ENCODE data around the gene FCN3.

FCN3 gene

DNA sequence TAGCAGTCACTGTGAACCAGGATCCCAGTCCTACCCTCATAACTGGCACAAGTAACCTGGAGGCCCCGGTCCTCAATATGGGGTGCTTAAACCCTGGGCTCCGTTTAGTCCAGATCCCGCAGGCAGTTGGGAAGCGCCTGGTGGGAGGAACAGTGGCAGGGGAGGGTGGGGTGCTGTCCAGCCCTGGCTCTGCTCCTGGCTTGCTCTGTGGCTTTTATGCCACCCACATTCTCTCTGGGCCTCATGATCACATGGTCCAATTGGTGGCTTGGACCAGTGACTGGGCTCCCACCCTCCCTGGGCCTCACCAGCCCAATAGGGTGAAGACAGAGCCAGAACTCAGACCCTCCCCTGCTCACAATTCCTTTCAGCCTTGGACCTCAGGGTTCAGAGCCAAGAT, 5.6 kb upstream of the FCN3 start:
- no peak for DNase-seq (ENCODE audit: low read depth)

DNA sequence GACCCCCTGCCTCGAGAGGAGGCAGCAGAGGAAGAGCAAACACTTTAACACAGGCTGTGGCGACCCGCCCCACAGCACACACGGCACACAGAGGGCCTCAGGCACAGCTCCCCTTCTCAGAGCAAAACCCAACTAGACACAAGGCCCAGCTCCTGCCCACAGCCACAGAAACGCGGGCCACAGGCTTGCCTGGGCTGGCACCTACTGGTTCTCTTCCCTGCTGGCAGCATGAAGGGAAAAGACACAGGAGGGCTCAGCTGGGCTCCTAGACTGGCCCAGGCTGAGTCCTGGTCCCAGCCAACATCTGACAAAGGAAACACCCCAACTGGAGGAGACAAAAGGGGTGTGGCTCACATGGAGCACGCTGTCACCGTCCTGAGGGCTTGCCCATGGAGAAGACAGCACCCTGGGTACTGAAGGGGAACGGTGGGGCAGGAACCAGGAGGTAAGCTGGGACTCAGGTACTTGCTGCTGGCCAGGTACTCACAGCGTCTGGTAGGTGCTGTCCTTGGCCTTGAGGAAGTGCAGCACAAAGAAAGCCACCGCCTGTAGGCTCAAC, 5.0 kb upstream of the FCN3 start:
- DNase-seq (ENCODE audit: low read depth): no peak

DNA sequence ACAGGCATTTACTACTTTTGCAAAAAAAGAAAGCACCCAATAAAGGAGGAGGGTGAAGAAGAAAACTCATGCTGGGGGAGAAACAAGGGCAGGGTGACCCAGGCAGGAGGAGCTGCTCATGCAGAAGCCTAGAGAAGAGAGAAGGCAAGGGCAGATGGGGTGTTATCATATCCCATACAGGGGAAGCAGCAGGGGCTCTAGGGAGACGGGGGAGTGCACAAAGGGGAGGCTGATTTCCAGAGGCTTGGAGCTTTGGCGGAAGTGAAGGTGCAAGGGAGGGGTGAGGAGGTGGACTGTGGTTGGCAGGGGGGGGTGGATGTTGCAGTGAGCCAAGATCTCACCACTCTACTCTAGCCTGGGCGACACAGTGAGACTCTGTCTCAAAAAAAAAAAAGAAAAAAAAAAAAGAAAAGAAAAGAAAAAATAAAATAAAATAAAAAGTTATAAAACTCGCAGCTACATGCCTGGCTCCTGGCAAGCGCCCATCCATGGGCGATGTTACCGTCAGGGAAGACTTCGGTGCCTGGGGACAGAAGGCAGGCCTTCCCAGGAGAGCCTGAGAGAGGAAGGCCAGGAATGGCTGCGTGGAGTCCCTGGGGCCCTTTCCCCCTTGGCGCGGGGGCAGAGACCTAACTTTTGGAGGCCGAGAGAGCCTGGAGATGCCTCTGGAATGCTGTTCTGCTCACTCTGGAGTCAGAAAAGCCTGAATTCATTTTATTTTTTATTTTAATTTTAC, 3.3 kb upstream of the FCN3 start:
- DNase-seq (ENCODE audit: low read depth): no peak

DNA sequence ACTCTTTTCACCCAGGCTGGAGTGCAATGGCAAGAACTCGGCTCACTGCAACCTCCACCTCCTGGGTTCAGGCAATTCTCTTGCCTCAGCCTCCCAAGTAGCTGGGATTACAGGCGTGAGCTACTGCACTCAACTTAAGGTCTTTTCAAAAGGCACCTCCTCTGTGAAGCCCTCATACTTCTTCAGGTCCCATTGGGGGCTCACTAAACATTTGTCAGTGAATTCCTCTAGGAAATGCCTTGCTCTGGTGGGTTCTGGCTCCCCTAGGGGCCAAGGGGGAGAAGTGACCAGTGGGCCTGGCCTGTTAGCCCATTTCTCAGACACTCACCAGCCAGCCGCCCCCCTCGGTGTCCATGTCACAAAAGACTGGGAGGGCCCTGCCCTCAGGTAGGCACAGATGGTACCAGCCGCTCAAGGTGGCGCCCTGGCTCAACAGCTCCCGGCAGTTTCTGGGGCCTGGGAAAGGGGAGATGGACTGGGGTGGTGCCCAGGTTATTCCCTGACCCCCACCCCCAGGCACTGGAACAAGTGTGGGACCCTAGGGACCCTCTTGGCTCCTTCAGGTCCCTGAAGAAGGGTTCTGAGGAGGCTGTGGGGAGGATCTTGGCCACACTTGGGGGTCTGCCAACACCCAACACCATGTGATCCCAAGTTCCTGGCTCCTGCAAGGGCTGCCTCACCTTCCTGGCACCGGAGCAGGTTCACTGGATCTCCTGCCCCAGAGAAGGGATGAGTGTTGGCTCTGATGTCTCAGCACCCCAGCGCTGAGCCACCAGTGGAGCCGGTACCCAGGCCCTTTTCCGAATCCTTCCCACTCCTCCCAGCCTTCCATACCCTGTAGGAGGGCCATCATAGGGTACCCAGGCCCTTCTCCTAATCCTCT, 1.6 kb downstream of the FCN3 start:
- DNase-seq (ENCODE audit: low read depth): no peak

DNA sequence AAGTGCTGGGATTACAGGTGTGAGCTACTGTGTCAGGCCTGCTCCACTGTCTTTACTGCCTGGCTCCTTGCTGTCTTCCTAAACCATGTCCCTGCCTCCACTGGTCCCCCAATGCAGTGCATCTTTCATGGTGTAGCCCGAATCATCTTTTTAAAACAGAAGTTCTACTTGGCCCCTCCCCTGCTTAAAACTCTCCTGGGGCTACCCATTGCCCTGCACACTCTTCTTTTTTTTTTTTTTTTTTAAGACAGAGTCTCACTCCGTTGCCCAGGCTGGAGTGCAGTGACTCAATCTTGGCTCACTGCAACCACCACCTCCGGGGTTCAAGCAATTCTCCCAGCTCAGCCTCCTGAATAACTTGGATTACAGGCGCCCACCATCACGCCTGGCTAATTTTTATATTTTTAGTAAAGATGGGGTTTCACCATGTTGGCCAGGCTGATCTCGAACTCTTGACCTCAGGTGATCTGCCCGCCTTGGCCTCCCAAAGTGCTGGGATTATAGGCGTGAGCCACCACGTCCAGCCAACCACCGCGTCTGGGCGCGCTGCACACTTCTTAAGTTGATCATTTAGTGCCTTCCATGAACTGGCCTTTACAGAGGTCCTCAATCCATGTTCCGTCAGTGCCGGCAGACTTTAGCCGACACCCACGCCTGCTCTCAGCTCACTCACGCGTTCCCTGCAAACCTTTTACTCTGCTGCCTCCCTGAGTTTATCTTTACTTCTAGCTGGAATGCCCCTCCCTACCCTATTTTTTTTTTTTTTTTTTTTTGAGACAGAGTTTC, 2.4 kb downstream of the FCN3 start:
- no peak for DNase-seq (ENCODE audit: low read depth)

DNA sequence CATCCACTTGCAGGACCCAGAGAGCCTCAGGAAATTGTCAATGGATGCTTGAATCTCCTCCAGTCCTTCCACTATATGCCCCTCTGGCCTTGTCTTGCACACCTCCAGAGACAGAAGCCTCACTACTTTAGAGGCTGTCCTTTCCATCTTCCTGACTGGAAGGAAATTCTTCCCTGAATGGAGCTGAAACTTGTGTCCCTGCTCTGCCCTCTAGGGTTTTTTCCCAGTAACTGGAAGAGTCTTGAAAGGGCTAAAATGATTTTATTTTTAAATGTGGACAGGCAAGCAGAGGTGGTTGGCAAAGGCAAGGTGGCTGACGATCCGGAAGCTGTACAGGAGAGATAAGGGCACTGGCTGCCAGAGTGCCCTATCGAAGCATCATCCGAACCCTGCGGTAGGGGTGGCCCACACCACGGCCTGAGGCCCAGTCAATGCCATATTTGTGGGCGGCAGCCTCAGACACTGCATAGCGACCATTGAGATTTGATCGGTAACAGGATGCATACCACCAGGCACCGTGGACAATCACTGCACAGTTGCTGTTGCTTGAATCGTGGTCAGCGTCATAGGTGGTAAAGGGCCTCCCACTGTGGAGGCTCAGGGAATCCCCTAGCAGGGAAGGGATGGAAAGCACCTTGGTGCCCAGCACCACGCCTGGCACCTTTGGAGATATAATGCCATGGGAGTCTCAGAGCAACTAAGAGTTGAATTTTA, 5.6 kb downstream of the FCN3 start:
- no peak for DNase-seq (ENCODE audit: low read depth)

DNA sequence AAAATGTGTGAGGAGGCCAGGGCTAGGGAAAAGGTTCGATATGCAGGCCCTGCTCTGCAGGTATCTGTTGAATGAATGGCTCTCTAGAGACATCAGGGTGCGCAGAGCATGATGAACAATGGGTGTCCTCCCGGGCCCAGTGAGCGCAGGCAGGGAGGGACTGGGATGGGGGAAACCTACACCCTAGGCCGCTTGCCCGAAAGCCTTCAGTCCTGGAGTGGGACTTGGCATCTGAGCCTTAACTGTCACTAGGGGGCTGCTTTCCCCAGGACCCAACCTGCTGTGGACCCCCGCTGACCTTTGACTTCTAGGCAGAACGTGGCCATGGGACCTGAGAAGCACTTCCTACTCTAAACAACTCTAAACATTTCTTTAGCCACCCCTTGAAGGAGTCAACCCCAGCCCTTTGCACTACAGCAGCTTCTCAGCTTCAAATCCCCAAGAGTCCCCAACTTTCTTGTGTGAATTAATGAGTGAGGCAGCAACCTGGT, 7.4 kb downstream of the FCN3 start:
- DNase-seq (ENCODE audit: low read depth): no peak

DNA sequence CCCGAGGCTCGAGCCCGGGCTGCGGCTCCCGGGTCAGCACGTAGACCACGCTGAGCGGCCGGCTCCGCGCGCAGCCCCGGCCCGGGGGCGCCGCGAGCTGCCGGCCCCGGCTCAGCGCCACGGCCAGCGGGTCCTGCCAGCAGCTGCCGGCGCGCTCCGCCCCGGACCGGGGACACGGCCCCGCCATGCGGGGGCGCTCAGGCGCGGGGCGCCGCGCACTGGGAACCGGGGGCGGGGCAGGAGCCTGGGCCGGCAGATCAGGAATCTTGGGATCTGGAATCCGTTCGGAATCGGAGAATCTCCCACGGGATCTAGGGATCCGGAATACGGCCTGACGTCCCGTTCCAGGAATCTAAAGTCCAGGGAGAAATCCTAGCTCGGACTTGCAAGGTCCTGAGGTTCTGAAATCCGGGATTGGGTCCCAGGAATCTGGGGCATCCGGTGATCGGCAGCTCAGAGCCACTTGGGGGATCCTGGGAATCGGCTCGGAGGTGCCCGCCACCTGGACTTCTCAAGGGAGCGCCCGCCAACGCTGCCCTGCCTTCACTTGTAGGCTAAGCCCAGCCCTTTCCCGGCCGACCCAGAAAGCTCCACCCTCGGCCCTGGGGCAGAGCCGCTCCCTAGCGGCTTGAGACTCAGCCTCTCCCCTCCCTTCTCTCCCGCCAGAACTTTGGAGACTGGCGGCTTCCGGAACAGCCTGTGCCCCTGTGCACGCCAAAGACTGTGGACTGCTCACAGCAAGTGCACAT, 8.0 kb downstream of the FCN3 start, which contains the start of gene MAP3K6:
TSS of gene MAP3K6 (minus strand) at position 551 of the 749 bp plus-strand sequence. CDS start at position 187, 364 bp downstream.
- DNase-seq (ENCODE audit: low read depth): no peak

DNA sequence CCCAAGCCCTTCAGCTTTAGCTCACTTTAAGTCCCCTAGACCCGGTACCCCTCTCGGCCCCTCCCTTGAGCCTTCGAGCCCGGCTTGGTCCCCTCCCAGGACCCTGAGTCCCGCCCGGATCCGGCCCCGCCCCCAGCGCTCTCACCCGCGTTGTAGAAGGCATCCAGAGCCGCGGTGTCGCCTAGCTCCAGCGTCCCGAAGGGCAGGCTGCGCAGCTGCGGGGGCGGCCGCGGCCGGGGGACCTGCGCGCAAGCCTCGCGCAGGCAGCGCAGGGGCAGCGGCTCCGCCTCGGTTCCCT, 8.6 kb downstream of the FCN3 start:
- DNase-seq (ENCODE audit: low read depth): peak; percentile 62

DNA sequence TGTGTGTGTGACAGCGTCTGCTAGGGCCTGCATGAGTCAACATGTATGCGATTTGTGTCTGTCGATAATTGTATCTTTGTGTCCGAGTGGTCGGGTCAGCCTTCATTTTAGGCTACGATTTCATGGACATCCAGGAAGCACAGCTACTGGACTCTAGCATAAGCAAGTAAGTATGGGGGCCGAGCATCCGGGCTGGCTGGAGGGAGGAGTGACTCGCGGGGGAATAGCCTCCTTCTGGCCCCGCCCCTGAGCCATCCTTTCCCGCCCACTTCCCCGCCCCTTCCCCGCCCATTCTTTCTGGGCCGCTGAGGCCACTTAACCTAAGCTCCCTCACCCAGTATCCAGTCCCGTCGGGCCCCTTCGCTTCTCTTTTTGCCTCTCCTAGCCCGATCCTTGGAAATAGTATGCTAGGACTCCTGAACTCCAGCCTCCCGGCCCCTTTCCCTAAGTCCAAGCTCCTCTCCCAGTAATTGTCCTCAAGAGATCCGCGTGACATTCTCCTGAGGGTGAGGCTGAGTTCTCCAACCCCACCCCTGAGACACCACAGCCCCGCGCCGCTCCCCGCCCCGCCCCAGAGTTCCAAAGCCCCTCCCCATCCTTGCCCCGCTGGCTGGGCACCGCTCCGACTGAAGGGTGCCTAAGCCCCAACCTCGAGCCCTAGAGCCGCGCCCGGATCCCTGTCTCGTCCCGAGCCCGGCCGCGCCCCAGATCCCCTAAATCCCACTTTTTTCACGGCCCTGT, 9.1 kb downstream of the FCN3 start:
- peak; percentile 69 for DNase-seq (ENCODE audit: low read depth)

DNA sequence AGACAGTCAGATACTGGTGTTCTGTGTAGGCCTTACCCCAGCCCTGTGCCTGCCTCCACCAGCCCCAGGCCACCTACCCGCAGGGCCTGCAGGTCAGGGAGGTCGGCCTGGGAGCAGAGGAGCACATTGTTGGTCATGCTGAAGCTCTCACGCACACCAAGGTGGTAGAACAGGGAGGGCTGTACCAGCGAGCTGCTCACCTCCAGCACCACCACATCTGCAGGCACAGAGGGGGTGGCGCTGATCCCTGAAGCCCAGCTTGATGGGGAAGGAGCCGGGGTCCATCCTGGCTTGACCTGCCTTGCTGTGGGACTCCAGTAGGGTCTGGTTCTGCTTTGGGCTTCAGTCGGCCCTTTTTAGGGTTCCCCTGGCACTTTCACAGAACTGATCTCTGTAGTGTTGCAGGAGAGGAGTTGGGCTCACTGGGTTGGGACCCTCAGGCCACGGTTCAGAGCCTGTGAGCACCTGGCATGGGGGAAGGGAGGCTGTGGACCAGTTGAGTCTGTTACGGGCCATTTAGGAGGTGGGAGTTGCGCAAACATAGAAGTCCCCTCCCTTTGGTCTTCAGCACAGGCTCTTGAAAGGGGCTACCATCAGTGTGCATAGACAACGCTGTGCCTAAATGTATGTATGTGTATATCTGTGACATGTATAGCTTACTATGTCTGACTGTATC, 9.8 kb downstream of the FCN3 start:
- DNase-seq (ENCODE audit: low read depth): no peak

DNA sequence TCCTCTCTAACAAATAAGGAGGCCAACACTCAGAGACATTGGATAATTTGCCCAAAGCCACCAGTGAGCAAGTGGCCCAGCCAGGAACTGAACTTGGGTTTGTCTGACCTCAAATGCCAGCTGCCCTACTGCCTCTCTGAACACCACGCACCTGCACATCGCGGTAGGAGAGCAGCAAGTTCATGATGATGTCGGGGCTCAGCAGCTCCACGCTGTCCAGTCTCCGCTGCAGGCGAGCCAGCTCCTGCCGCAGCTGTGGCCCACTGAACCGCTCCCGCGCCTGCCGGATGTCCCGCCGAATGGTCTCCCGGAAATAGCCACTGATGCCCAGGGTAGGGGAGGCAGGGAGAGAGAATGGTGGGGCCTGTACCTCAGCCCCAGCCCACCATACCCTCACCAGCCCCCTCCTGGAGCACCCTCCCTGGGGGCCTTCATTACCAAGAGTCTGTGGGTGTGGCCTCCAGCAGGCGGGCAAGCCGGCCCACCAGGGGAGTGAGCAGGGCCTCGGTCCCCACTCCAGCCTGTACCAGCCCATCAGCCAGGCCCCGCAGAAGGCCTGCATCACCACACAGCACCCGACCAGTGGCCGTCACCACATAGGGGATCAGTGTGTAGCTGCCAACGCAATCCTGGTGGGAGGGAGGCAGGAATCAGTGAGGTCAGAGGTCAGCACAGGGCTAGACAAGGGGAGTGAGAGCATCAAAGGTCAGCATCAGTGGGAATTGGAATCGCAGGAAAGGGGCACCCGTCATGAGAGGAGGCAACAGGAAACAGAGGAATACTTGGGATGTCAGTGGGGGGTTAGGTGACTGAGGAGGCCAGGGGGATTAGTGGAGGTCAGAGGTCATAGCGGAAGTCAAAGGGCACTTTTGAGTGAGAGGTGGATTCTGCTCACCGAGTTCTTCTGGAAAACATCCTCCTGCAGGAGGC, 10.6 kb downstream of the FCN3 start:
- DNase-seq (ENCODE audit: low read depth): no peak

DNA sequence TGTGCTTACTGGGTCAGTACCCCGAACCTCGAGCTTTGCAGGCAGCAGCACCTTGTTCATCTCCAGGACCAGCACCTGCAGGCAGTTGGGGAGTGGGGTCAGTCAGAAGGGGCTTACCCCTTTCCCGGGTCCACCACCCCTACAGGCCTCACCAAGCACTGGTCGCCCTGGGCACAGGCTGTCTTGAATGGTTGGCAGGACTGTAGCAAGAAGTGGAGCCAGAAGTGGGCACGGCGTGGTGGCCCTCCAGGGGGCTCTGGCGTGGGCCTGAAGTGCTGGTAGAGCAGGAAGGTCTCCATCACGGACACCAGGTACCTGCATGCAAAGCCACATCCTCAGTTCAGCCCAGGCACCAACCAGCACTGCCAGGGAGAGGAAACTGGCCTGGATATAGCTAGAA, 13.1 kb downstream of the FCN3 start:
- no peak for DNase-seq (ENCODE audit: low read depth)

DNA sequence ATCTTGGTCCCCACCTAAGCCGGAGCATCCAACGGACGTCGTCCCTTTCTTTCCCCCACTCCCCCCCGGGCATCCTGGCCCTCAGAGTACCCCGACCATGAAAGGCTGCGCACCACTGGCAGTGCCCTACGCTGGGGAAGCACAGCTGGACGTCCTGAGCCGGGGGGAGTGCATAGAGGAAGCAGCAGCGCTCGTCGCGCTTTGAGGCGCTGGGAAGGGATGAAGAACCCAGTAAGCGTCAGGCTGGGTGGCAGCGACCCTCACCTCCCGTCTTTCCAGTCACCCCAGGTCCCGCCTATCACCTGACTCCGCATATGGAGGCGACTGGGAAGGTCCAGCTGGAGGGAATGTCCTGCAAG, 13.6 kb downstream of the FCN3 start:
- no peak for DNase-seq (ENCODE audit: low read depth)

DNA sequence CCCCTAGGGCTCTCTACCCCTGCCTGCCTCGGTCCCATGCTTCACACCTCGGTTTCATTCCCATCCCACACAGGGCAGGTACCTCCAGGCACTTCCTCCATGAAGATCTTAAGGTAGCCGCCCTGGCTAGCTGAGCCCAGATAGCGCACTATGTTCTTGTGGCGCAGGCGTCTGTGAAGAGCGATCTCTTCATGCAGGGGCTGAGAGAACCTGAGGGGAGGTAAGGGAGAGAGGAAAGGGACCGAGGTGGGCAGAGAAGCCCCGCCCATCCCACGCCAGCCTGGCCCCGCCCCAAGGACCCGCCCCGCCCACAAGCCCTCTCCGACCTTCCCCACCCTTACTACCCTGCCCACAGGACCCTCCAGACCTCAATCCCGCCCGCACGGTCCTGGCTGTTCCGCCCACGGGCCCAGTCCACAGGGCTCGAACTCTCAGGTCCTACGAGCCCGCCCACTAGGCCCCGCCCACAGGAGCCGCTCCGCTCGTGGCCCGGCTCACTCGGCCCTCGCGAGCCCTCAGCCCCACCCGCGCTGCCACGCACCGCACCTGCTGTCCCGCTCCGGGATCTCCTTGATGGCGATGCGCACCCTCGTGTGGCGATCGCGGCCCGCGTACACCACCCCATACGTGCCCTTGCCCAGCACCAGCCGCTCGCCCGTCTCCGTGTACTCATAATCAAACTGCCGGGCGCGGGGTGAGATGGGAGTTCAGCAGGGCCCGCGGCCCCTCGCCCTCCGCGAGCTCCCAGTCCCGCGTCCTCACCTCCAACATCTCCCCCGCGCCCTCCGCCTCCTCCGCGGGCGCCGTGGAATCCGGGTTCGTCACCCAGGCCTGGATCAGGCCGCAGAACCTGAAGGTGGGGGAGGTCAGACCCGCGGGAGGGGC, 14.2 kb downstream of the FCN3 start:
- DNase-seq (ENCODE audit: low read depth): no peak

DNA sequence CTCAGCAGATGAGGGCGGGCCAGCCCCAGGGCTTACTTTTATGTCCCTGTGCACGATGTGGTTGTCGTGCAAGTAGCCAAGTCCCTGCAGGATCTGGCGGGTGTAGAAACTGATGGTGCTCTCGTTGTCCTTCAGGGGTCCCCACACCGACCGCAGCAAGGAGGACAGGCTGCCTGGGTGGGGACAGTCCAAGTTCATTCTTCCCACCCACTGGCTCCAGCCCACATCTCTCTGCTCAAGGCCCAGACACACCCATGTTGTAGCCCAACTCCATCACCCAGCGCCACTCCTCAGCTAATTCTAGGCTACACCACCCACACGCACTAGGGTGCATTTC, 14.8 kb downstream of the FCN3 start:
- no peak for DNase-seq (ENCODE audit: low read depth)

DNA sequence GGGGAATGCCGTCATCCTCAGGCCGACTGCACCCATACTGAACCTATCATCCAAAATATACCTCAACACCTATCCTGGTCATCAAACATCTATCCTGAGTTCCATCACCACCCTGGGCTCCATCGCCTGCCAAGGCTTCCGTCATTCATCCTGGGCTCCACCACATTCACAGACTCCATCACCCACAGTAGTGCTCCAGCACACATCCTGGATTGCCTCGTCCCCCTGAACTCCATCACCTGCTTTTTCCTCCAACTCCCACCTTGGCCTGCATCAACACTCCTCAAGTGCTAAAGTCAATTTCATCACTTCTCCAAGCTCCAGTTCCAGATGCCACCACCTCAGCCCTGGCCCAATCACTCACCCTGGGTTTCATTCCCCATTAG, 15.7 kb downstream of the FCN3 start:
- no peak for DNase-seq (ENCODE audit: low read depth)

All from stimulated activated CD8-positive, alpha-beta memory T cell treated with anti-CD3 and anti-CD28 coated beads, Interleukin-7, amount 100 ng/mL, for 24 hours (primary cell).